GM18907 (cell line): ENCODE measurements around the gene SLC46A3.
"Not testable (repeated sequence)": the region's sequence is repeated elsewhere in the genome, so short reads cannot be mapped to it uniquely, and the experiment has no call there.

Experiments used
- ATAC-seq: cut with Tn5 transposase; IDR thresholded peaks from one replicate; pipeline ENCODE4 v1.9.1; 2021; ENCODE audit warnings: mild to moderate bottlenecking, moderate library complexity; ENCODE audit not compliant: unreplicated experiment

Gene SLC46A3, protein sequence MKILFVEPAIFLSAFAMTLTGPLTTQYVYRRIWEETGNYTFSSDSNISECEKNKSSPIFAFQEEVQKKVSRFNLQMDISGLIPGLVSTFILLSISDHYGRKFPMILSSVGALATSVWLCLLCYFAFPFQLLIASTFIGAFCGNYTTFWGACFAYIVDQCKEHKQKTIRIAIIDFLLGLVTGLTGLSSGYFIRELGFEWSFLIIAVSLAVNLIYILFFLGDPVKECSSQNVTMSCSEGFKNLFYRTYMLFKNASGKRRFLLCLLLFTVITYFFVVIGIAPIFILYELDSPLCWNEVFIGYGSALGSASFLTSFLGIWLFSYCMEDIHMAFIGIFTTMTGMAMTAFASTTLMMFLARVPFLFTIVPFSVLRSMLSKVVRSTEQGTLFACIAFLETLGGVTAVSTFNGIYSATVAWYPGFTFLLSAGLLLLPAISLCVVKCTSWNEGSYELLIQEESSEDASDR

DNA sequence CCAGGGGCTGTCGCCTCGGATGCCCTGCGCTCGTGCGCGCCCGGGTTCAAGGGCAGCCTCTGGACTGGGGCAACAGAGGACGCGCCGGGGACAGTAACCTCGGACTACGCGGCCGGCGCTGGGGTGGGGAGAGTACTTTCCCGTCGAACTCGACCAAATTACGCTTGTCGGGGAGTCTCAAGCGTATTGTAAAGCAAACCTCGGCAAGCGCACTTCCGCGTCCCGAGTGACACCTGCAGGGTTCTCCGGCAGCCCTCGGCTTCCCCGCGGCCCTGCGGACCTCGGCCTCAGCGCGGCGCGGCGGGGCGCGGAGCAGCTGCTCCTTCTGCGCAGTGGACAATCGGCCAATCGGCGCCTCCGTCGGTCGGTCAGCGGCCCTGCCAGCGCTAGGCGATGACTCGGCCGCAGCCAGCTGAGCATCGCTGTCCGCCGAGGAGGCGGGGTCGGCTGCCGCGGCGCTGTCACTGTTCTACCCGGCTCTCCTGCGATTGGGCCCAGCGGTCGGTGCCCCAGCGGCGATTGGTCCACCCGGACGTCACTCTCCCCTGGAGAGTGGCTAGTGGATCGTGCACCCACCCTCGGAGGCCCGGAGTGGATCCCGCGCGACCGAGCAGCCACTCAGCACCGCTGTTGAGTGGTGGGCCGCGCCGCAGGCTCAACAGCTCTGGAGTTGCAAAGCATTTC lies at the start of gene SLC46A3:
TSS of gene SLC46A3 (minus strand) at position 428 of the 684 bp plus-strand sequence. CDS start 972 bp downstream, outside the sequence.
- ATAC-seq: peak; percentile 99

- no peak for ATAC-seq
Observed at GRCh38 chr13:28763887-28764286, 45.1 kb upstream of the SLC46A3 start.

DNA sequence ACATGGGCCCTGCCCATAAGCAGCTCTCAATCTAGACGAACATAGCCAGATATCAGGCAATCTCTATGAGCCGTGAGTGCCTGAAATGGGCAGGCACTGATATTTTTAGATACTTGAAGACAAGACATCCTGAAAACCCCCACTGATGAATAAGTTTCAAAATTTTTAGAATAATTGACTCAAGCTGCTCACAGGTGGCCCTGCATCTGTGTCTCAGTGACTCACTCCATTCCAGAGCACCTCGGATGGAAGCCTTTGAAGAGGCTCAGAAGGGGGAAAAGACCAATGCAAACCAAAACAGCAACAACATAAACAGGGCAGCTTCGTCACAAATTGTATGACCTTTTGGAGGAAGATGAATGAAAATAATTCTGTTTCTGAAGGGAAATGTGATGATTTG lies 42.8 kb upstream of the SLC46A3 start:
- ATAC-seq: no peak

GRCh38 chr13:28755546-28755870 lies 36.7 kb upstream of the SLC46A3 start:
- no peak for ATAC-seq

DNA sequence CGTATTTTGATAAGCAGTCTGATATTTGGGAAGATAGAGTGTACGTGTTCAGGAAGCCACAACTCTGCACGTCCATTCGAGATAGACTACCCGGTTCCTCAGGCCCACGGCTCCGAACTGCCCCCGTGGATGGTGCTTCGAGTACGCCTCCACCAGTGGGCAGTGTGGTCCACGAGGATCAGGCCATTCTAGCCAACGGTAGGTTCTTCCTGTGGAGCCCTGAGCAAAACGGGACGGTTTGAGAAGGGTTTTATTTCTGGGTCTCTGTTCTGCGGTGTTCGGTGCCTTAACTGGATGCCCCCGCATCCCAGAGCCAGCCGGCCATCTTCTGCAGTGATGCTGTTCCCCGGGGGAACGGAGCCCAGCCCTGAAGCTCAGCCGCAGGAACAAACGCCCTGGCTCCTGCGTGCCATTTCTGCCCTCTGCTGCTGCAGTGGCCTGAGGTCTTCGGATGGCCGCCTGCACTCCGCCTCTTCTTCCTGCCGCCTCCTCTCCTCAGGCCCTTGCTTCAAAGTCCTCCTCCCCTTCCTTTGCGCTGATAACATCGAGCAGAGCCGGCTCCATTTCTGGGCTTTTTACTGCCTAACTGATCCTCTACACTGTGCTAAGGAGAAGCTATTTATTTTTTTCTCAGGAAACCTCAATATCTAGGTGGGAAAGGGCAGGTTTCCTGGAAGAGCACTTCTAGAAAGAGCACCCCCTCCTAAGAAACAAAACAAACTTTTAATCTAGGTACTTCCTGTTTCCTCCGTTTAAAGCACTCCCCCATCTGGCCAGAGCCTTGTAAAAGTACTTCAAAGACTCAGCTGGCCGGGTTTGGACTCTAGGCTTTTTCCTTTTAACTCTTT lies 36.2 kb upstream of the SLC46A3 start:
- no peak for ATAC-seq

DNA sequence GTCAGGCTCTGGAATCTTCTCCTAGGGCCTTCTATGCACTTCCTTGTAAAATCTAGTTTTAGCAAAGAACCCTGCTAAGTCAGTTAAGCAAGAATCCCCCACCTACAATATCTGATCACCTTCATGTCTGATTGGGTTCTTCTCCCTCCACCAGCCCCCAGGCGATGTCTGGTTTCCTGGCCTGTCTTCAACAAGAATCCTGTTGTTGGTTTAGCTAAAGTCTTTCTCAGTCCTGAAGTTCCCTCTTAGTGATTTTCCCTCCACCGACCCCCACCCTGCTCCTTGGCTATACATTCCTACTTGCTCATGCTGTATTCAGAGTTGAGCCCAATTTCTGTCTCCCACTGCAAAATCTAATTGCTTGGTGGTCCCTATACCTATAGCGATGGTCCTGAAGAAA lies 35.2 kb upstream of the SLC46A3 start:
- ATAC-seq: no peak

GRCh38 chr13:28753208-28753892 lies 34.6 kb upstream of the SLC46A3 start:
- ATAC-seq: no peak

GRCh38 chr13:28751175-28751960 lies 32.6 kb upstream of the SLC46A3 start:
- no peak for ATAC-seq

DNA sequence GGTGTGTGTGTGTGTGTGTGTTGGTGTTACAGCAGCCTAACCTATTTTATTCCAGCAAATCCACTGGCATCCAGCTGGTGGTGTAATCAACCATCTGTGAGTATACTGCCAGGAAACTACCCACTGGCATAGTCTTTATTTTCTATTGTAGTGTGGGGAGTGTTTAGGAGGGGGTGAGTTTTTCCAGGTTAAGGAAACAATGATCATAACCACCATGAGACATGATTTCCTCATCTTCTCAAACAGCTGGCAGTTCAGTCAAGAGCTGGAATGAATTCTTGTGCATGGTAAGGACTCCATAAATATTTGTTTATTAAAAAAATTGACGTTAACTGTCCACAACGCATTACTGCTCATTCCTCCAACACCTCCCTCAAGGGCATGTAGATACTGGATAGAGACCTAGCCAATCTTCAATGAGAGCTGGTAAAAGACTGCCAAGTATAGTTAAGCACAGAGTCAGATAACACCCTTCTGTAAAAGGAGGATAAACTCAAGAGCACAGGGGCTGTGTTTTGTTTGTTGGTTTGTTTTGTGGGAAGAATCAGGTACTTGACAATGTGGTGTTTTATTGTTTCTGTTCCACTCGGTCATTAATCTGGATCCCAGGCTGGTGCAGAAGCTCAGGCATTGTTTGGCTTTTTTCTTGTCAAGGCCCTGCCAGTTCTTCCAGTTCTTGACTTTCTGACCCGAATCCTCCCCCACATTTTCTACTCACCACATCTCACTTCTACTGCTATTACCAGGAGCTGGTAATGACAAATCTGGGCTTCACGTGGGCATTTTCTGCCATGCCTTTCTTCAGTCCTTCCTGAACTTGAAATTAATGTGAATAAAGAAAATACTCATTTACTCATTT lies 31.6 kb upstream of the SLC46A3 start:
- no peak for ATAC-seq

GRCh38 chr13:28747851-28748250 lies 29.1 kb upstream of the SLC46A3 start:
- ATAC-seq: no peak

DNA sequence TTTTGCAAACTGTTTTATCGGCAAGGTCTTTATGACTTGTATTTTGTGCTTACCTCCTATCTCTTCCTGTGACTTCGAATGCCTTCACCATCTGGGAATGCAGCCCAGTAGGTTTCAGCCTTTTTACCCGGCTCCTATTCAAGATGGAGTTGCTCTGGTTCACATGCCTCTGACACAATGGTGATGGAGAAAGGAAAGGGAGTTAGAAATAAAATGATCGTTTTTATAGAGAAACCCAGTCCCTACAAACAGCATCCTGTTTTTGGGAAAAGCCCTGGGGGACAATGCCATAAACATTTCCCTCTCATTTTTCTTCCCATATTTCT lies 27.5 kb upstream of the SLC46A3 start:
- no peak for ATAC-seq

GRCh38 chr13:28744656-28745055 lies 25.9 kb upstream of the SLC46A3 start:
- no peak for ATAC-seq

GRCh38 chr13:28744091-28744536 lies 25.3 kb upstream of the SLC46A3 start:
- no peak for ATAC-seq

GRCh38 chr13:28743499-28744083 lies 24.8 kb upstream of the SLC46A3 start:
- ATAC-seq: no peak

DNA sequence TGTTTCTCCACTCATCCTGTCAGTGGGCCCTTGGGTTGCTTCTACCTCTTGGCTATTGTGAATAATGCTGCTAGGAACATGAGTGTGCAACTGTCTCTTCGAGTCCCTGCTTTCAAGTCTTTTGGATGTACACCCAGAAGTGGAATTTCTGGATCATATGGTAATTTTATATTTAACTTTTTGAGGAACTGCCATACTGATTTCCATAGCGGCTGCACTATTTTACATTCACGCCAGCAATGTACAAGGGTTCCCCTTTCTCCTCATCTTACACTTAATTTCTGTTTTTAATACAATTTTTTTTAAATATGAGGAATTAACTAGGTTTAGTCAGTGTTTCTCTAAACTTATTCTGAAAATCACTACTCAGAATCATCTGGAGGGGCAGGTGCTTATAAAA lies 24.2 kb upstream of the SLC46A3 start:
- ATAC-seq: no peak

DNA sequence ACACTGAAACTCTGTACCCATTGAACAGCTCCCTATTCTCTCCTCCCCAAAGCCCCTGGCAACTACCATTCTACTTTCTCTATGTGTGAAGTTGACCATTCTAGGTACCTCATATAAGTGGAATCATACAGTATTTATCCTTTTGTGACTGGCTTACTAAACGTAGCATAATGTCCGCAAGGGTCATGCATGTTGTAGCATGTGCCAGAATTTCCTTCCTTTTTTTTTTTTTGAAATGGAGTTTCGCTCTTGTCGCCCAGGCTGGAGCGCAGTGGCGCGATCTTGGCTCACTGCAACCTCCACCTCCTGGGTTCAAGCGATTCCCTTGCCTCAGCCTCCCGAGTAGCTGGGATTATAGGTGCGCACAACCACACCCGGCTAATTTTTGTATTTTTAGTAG lies 23.7 kb upstream of the SLC46A3 start:
- not testable (repeated sequence) for ATAC-seq

DNA sequence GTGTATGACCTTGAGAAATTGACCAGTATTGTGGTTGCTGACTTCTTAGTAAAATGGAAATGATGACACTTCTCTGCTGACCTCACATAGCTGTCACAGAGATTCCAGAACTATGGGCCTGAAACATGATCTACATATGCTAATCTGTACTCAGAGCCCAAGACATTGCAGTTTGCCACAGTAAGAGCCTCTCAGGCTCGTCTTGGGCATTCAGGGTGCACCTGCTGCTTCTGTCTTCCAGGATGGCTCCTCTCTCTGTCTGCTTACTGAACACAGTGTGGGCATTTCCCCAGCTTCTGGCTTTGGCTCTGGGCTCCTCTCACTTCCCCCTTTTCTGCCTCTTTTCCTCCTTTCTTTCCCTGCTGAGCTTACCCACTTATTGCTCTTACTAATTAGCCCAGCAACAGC lies 22.3 kb upstream of the SLC46A3 start:
- ATAC-seq: no peak

- no peak for ATAC-seq
Observed at GRCh38 chr13:28739376-28739775, 20.6 kb upstream of the SLC46A3 start.

DNA sequence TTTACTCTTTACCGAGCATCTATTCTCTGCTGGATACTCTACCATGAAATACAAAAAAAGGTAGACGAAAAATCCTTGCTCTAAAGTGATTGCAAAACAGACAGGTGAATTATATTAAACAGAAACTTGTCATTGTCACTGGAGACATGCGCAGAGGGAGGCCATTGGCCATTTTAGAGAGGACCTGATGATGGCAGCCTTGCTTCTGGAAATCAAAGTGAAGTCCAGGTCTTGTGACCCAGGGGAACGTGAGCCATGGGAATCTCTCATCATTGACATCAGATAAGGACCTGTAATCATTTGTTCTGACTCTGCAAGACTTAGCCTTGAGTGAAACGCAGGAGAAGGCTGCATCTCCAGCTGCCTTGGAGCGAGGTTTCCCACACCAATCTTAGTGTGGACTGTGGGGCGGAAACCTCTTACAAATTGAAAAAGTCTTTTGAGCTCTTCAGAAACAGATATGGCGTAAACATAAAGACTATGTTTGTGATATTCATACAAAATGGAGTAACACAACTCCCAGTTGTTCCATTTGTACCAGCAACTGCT lies 16.8 kb upstream of the SLC46A3 start:
- no peak for ATAC-seq
